Activated CD4-positive, alpha-beta T cell treated with anti-CD3 and anti-CD28 coated beads, Interleukin-2, amount 10 ng/mL, durations not matched to agents 24 days and 14 days (primary cell): Measurements from ENCODE around the gene NUDT4. TPM values are rescaled to one million over a fixed set of nuclear protein-coding genes. Genes with fewer than 3 reads are reported as not detected.
A peak's percentile ranks its signal among the peaks of the same experiment; 100 is the strongest.

Source experiments
- DNase-seq: peaks from one replicate; pipeline ENCODE4 v3.0.0; 2022
- H3K27ac Mint-ChIP-seq: one replicate; pipeline ENCODE4 v1.8.0; 2022; ENCODE audit warnings: mild to moderate bottlenecking, mixed read lengths
- H3K27me3 Mint-ChIP-seq: one replicate; pipeline ENCODE4 v1.8.0; 2022; ENCODE audit warnings: mixed read lengths
- H3K36me3 Mint-ChIP-seq: one replicate; pipeline ENCODE4 v1.8.0; 2022; ENCODE audit warnings: low read depth, mild to moderate bottlenecking, mixed read lengths
- H3K4me1 Mint-ChIP-seq: one replicate; pipeline ENCODE4 v1.8.0; 2021; ENCODE audit warnings: mixed read lengths
- H3K4me3 Mint-ChIP-seq: one replicate; pipeline ENCODE4 v1.8.0; 2022; ENCODE audit warnings: mild to moderate bottlenecking, moderate library complexity, mixed read lengths
- H3K9me3 Mint-ChIP-seq: one replicate; pipeline ENCODE4 v1.8.0; 2021; ENCODE audit warnings: mixed read lengths
- intact Hi-C: fragments of 100-400 bp; cut with micrococcal nuclease; formaldehyde crosslinking; loops from one replicate; pipeline ENCODE4 v1.15.1; 2023
- total RNA-seq: library from RNA; stranded (reverse); gene quantifications from 2 replicates; pipeline ENCODE4 v1.2.3, GENCODE V29; 2022

The NUDT4 gene
- total RNA-seq, 1 donor from 2014 or later = 86.6 TPM

- Mint-ChIP-seq H3K27me3 (no peaks in the 10 kb centered on the region), H3K27ac (no peak overlapping the region), H3K4me3 (no peak overlapping the region), H3K4me1 (peaks cover 2% of the 10 kb centered on the region), H3K36me3 (no peaks in the 10 kb centered on the region), H3K9me3 (no peaks in the 10 kb centered on the region)
- no peak for DNase-seq
- intact Hi-C loops = no loop called here
Measured at GRCh38 chr12:93358058-93358457, 19.7 kb upstream of the NUDT4 start.

GRCh38 chr12:93358821-93359220 lies 18.9 kb upstream of the NUDT4 start:
- intact Hi-C loops = no loop called here
- Mint-ChIP-seq H3K9me3 (peaks cover 2% of the 10 kb centered on the region), H3K27ac (no peak overlapping the region), H3K4me3 (no peak overlapping the region), H3K27me3 (no peaks in the 10 kb centered on the region), H3K36me3 (no peaks in the 10 kb centered on the region), H3K4me1 (peaks cover 7% of the 10 kb centered on the region)
- no peak for DNase-seq

- peaks cover 13% of the 10 kb centered on the region for H3K4me1 Mint-ChIP-seq
- H3K36me3 Mint-ChIP-seq = no peaks in the 10 kb centered on the region
- no peaks in the 10 kb centered on the region for H3K27me3 Mint-ChIP-seq
- intact Hi-C loops = no loop called here
- H3K27ac Mint-ChIP-seq = no peak overlapping the region
- H3K4me3 Mint-ChIP-seq = no peak overlapping the region
- no peak for DNase-seq
- peaks cover 4% of the 10 kb centered on the region for H3K9me3 Mint-ChIP-seq
Measured at GRCh38 chr12:93360688-93361087, 17.0 kb upstream of the NUDT4 start.

GRCh38 chr12:93361151-93361919 lies 16.4 kb upstream of the NUDT4 start:
- Mint-ChIP-seq H3K27me3 (no peaks in the 10 kb centered on the region), H3K4me1 (peaks cover 14% of the 10 kb centered on the region), H3K36me3 (no peaks in the 10 kb centered on the region), H3K27ac (no peak overlapping the region), H3K9me3 (peaks cover 4% of the 10 kb centered on the region), H3K4me3 (no peak overlapping the region)
- DNase-seq = no peak
- intact Hi-C loops = no loop called here

- Mint-ChIP-seq H3K4me3 (peak overlapping the region; percentile 62), H3K27ac (peak overlapping the region; percentile 37), H3K4me1 (peaks cover 14% of the 10 kb centered on the region), H3K27me3 (no peaks in the 10 kb centered on the region), H3K36me3 (no peaks in the 10 kb centered on the region), H3K9me3 (peaks cover 4% of the 10 kb centered on the region)
- DNase-seq = no peak
- intact Hi-C loops = no loop called here
Measured at GRCh38 chr12:93363841-93364297, 13.9 kb upstream of the NUDT4 start.

- intact Hi-C loops = no loop called here
- H3K9me3 Mint-ChIP-seq = peaks cover 4% of the 10 kb centered on the region
- H3K27me3 Mint-ChIP-seq = peaks cover 2% of the 10 kb centered on the region
- H3K4me1 Mint-ChIP-seq = peaks cover 14% of the 10 kb centered on the region
- DNase-seq = no peak
- H3K36me3 Mint-ChIP-seq = no peaks in the 10 kb centered on the region
- no peak overlapping the region for H3K4me3 Mint-ChIP-seq
- no peak overlapping the region for H3K27ac Mint-ChIP-seq
Measured at GRCh38 chr12:93365616-93366405, 11.9 kb upstream of the NUDT4 start.

GRCh38 chr12:93366422-93366821 lies 11.3 kb upstream of the NUDT4 start:
- Mint-ChIP-seq H3K4me3 (no peak overlapping the region), H3K36me3 (no peaks in the 10 kb centered on the region), H3K9me3 (peaks cover 4% of the 10 kb centered on the region), H3K27me3 (peaks cover 2% of the 10 kb centered on the region), H3K27ac (no peak overlapping the region), H3K4me1 (peaks cover 14% of the 10 kb centered on the region)
- intact Hi-C loops = no loop called here
- DNase-seq = no peak

GRCh38 chr12:93368766-93369165 lies 9.0 kb upstream of the NUDT4 start:
- no peak for DNase-seq
- Mint-ChIP-seq H3K27me3 (peaks cover 3% of the 10 kb centered on the region), H3K36me3 (no peaks in the 10 kb centered on the region), H3K4me1 (peaks cover 8% of the 10 kb centered on the region), H3K27ac (no peak overlapping the region), H3K9me3 (peaks cover 2% of the 10 kb centered on the region), H3K4me3 (no peak overlapping the region)
- intact Hi-C loops = no loop called here

GRCh38 chr12:93369505-93369904 lies 8.2 kb upstream of the NUDT4 start:
- H3K4me3 Mint-ChIP-seq = no peak overlapping the region

GRCh38 chr12:93370947-93371346 lies 6.8 kb upstream of the NUDT4 start:
- DNase-seq = no peak
- no peaks in the 10 kb centered on the region for H3K9me3 Mint-ChIP-seq
- peaks cover 3% of the 10 kb centered on the region for H3K27me3 Mint-ChIP-seq
- intact Hi-C loops = no loop called here
- no peak overlapping the region for H3K27ac Mint-ChIP-seq
- no peaks in the 10 kb centered on the region for H3K36me3 Mint-ChIP-seq
- no peak overlapping the region for H3K4me3 Mint-ChIP-seq
- H3K4me1 Mint-ChIP-seq = peaks cover 1% of the 10 kb centered on the region

More at GRCh38 chr12:93369505-93369904, 8.2 kb upstream of the NUDT4 start:
- no peak for DNase-seq
- no peak overlapping the region for H3K27ac Mint-ChIP-seq
- no peaks in the 10 kb centered on the region for H3K36me3 Mint-ChIP-seq
- H3K27me3 Mint-ChIP-seq = peaks cover 3% of the 10 kb centered on the region
- peaks cover 2% of the 10 kb centered on the region for H3K4me1 Mint-ChIP-seq
- H3K9me3 Mint-ChIP-seq = no peaks in the 10 kb centered on the region
- intact Hi-C loops = no loop called here

- Mint-ChIP-seq H3K9me3 (no peaks in the 10 kb centered on the region), H3K27ac (no peak overlapping the region), H3K4me1 (peaks cover 9% of the 10 kb centered on the region), H3K27me3 (peaks cover 3% of the 10 kb centered on the region), H3K4me3 (no peak overlapping the region), H3K36me3 (no peaks in the 10 kb centered on the region)
- intact Hi-C loops = no loop called here
- no peak for DNase-seq
Measured at GRCh38 chr12:93373961-93374656, 3.6 kb upstream of the NUDT4 start.

GRCh38 chr12:93375906-93376305 lies 1.8 kb upstream of the NUDT4 start:
- Mint-ChIP-seq H3K9me3 (no peaks in the 10 kb centered on the region), H3K27ac (no peak overlapping the region), H3K4me1 (peaks cover 17% of the 10 kb centered on the region), H3K27me3 (peaks cover 1% of the 10 kb centered on the region), H3K4me3 (no peak overlapping the region), H3K36me3 (peaks cover 4% of the 10 kb centered on the region)
- DNase-seq = no peak
- intact Hi-C loops = loop anchor here (5.0 kb wide), 2 partner anchors 279 to 449 kb away; partner anchors contain the start of gene EEA1

- no peaks in the 10 kb centered on the region for H3K9me3 Mint-ChIP-seq
- H3K4me1 Mint-ChIP-seq = peaks cover 24% of the 10 kb centered on the region
- H3K27ac Mint-ChIP-seq = peak overlapping the region; percentile 62
- peaks cover 8% of the 10 kb centered on the region for H3K36me3 Mint-ChIP-seq
- peak; percentile 62 for DNase-seq
- peak overlapping the region; percentile 39 for H3K4me3 Mint-ChIP-seq
- intact Hi-C loops = loop anchor here (5.0 kb wide), 2 partner anchors 279 to 449 kb away; partner anchors contain the start of gene EEA1
- H3K27me3 Mint-ChIP-seq = peaks cover 1% of the 10 kb centered on the region
Measured at GRCh38 chr12:93376436-93377251, 1.1 kb upstream of the NUDT4 start.
